SK-N-SH (cell line): Measurements from ENCODE around the gene YPEL1. TPM values are rescaled to one million over a fixed set of nuclear protein-coding genes. Genes with fewer than 3 reads are reported as not detected.

Source experiments
- CTCF ChIA-PET: fragments of 300-600, 350-600 bp; formaldehyde crosslinking; extraction: SDS; loops from one replicate; lab custom pipeline; 2021; lab: Yijun Ruan, JAX
- POLR2A ChIA-PET: fragments of 350-600 bp; sonication (Branson Sonifier 250); formaldehyde crosslinking; extraction: SDS; loops from one replicate; lab custom pipeline; 2020; ENCODE audit warnings: antibody characterized with exemption, inconsistent platforms; lab: Yijun Ruan, JAX
- DNase-seq: peaks from one replicate; pipeline ENCODE4 v3.0.0; 2012
- H2AFZ ChIP-seq: fragments of 200-600 bp; sonication (generic); 2 replicates; pipeline ENCODE4 v1.8.1; 2016; ENCODE audit warnings: antibody characterized with exemption, mild to moderate bottlenecking, low read depth
- H3F3A ChIP-seq: fragments of 200-600 bp; sonication (generic); replicated peaks from 2 replicates; pipeline ENCODE3; 2016; ENCODE audit warnings: antibody characterized with exemption, mild to moderate bottlenecking; ENCODE audit not compliant: insufficient read depth
- H3K27ac ChIP-seq, 2 experiments: fragments of 200-500 bp in 1 of 2; fragments of 200-600 bp in 1 of 2; sonication (Bioruptor generic) in 1 of 2; sonication (generic), shearing (Covaris generic) in 1 of 2; 2 replicates each; pipeline versions ENCODE4 v1.5.1 to v1.6.1; 2014 to 2016; ENCODE audit warnings: low read depth in 2 of 2, inconsistent platforms in 1 of 2, low read length in 1 of 2, mild to moderate bottlenecking in 1 of 2, mixed read lengths in 1 of 2
- H3K27me3 ChIP-seq: fragments of 200-600 bp; sonication (generic), shearing (Covaris generic); 2 replicates; pipeline ENCODE4 v1.6.1; 2016; ENCODE audit warnings: mixed run types; ENCODE audit not compliant: insufficient read depth
- H3K36me3 ChIP-seq, 2 experiments: fragments of 200-500 bp in 1 of 2; fragments of 200-600 bp in 1 of 2; sonication (Bioruptor generic) in 1 of 2; sonication (generic) in 1 of 2; replicated peaks in 1 of 2; 2 replicates each; pipeline versions ENCODE3 to v1.5.1; 2014 to 2016; ENCODE audit warnings: low read length in 1 of 2, mild to moderate bottlenecking in 1 of 2; ENCODE audit not compliant: insufficient read depth in 2 of 2, control insufficient read depth in 1 of 2
- H3K4me1 ChIP-seq, 2 experiments: fragments of 200-500 bp in 1 of 2; fragments of 200-600 bp in 1 of 2; sonication (Bioruptor generic) in 1 of 2; sonication (generic), shearing (Covaris generic) in 1 of 2; 2 replicates each; pipeline versions ENCODE4 v1.5.1 to v1.6.1; 2014 to 2016; ENCODE audit warnings: low read depth in 1 of 2, low read length in 1 of 2, mixed run types in 1 of 2; ENCODE audit not compliant: insufficient read depth in 2 of 2, control insufficient read depth in 1 of 2
- H3K4me2 ChIP-seq: fragments of 200-600 bp; sonication (generic), shearing (Covaris generic); 2 replicates; pipeline ENCODE4 v1.6.1; 2017; ENCODE audit warnings: mixed run types
- H3K4me3 ChIP-seq, 2 experiments: fragments of 200-500 bp in 1 of 2; fragments of 200-600 bp in 1 of 2; sonication (Bioruptor generic) in 1 of 2; sonication (generic), shearing (Covaris generic) in 1 of 2; 2 replicates each; pipeline versions ENCODE4 v1.5.1 to v1.8.1; 2014 to 2016; ENCODE audit warnings: low read depth in 2 of 2, inconsistent platforms in 1 of 2, low read length in 1 of 2, mild to moderate bottlenecking in 1 of 2, mixed read lengths in 1 of 2, moderate library complexity in 1 of 2
- H3K79me2 ChIP-seq: fragments of 200-600 bp; sonication (generic); 2 replicates; pipeline ENCODE4 v1.8.1; 2017; ENCODE audit warnings: mild to moderate bottlenecking; ENCODE audit not compliant: insufficient read depth
- H3K9ac ChIP-seq: fragments of 200-600 bp; sonication (generic); 2 replicates; pipeline ENCODE4 v1.6.1; 2017; ENCODE audit warnings: mixed run types
- H3K9me2 ChIP-seq: fragments of 200-600 bp; sonication (generic); 2 replicates; pipeline ENCODE4 v1.6.1; 2017; ENCODE audit warnings: mixed run types
- H3K9me3 ChIP-seq: fragments of 200-600 bp; sonication (generic); 2 replicates; pipeline ENCODE4 v1.6.1; 2017; ENCODE audit warnings: mixed run types, mild to moderate bottlenecking, moderate library complexity
- H4K20me1 ChIP-seq: fragments of 200-600 bp; sonication (generic); 2 replicates; pipeline ENCODE4 v1.6.1; 2017; ENCODE audit warnings: mild to moderate bottlenecking, mixed run types; ENCODE audit not compliant: insufficient read depth
- CHD2 ChIP-seq: fragments of 150-350 bp; IDR thresholded peaks from 2 replicates; pipeline ENCODE4 v1.6.1; 2018; ENCODE audit warnings: low read length; ENCODE audit not compliant: partially characterized antibody
- EP300 ChIP-seq, 2 experiments: IDR thresholded peaks; 2 replicates each; pipeline versions ENCODE4 v1.4.0 to v1.6.1; 2012; ENCODE audit warnings: borderline replicate concordance in 1 of 2, low read depth in 1 of 2, low read length in 1 of 2
- FOSL2 ChIP-seq: IDR thresholded peaks from 2 replicates; pipeline ENCODE4 v1.4.0; 2012; ENCODE audit warnings: low read depth, mild to moderate bottlenecking, moderate library complexity, borderline replicate concordance
- FOXM1 ChIP-seq: IDR thresholded peaks from 2 replicates; pipeline ENCODE4 v1.4.0; 2012; ENCODE audit warnings: low read depth, mild to moderate bottlenecking
- GABPA ChIP-seq: IDR thresholded peaks from 2 replicates; pipeline ENCODE4 v1.4.0; 2012; ENCODE audit warnings: low read depth, mild to moderate bottlenecking
- GATA2 ChIP-seq: sonication (generic); formaldehyde crosslinking; IDR thresholded peaks from 2 replicates; pipeline ENCODE4 v1.5.0; 2020; ENCODE audit warnings: mild to moderate bottlenecking, missing genetic modification reagents
- IRF3 ChIP-seq: fragments of 150-350 bp; IDR thresholded peaks from 2 replicates; pipeline ENCODE4 v1.6.1; 2016; ENCODE audit warnings: mild to moderate bottlenecking, low read depth, low read length
- JUND ChIP-seq: IDR thresholded peaks from 2 replicates; pipeline ENCODE4 v1.4.0; 2012
- MEF2A ChIP-seq: IDR thresholded peaks from 2 replicates; pipeline ENCODE4 v1.4.0; 2012; ENCODE audit warnings: low read depth, borderline replicate concordance
- MXI1 ChIP-seq: IDR thresholded peaks from 2 replicates; pipeline ENCODE4 v1.6.1; 2012; ENCODE audit warnings: mild to moderate bottlenecking, low read depth, low read length, improper control_type of control experiment
- RAD21 ChIP-seq: IDR thresholded peaks from 2 replicates; pipeline ENCODE4 v1.6.1; 2012; ENCODE audit warnings: mild to moderate bottlenecking, low read length
- RCOR1 ChIP-seq: fragments of 150-350 bp; IDR thresholded peaks from 2 replicates; pipeline ENCODE4 v1.6.1; 2017; ENCODE audit warnings: antibody characterized with exemption, low read length
- RFX5 ChIP-seq: IDR thresholded peaks from 2 replicates; pipeline ENCODE4 v1.6.1; 2012; ENCODE audit warnings: mild to moderate bottlenecking, improper control_type of control experiment, low read length
- RXRA ChIP-seq: IDR thresholded peaks from 2 replicates; pipeline ENCODE4 v1.4.0; 2012; ENCODE audit warnings: low read depth, mild to moderate bottlenecking, borderline replicate concordance
- SIN3A ChIP-seq: IDR thresholded peaks from 2 replicates; pipeline ENCODE4 v1.6.1; 2012; ENCODE audit warnings: low read depth, mild to moderate bottlenecking, low read length, moderate library complexity, borderline replicate concordance
- SMC3 ChIP-seq: IDR thresholded peaks from 2 replicates; pipeline ENCODE4 v1.6.1; 2012; ENCODE audit warnings: low read depth, low read length, improper control_type of control experiment
- TEAD4 ChIP-seq: IDR thresholded peaks from 2 replicates; pipeline ENCODE4 v1.4.0; 2012; ENCODE audit warnings: mild to moderate bottlenecking, borderline replicate concordance; ENCODE audit not compliant: insufficient read depth
- USF2 ChIP-seq: fragments of 150-350 bp; IDR thresholded peaks from 2 replicates; pipeline ENCODE4 v1.6.1; 2017; ENCODE audit warnings: antibody characterized with exemption, low read length, low read depth, borderline replicate concordance
- YY1 ChIP-seq: IDR thresholded peaks from 2 replicates; pipeline ENCODE4 v1.4.0; 2012; ENCODE audit warnings: low read depth, mild to moderate bottlenecking
- ZBTB33 ChIP-seq: IDR thresholded peaks from 2 replicates; pipeline ENCODE4 v1.4.0; 2012; ENCODE audit warnings: low read depth, borderline replicate concordance
- WGBS: methylation state at CpG from one replicate; pipeline ENCODE4 v1.1.6; 2017; ENCODE audit warnings: low lambda C conversion rate; 5-methylcytosine and 5-hydroxymethylcytosine counted together
- polyA plus RNA-seq, 3 experiments: library from polyadenylated mRNA; depleted of rRNA; stranded (reverse); fragments of >200 nt; gene quantifications; 2 replicates each; pipeline ENCODE4 v1.2.3, GENCODE V29; 2012

YPEL1 gene
- polyA plus RNA-seq, 1 of the 3 experiments (the other 2 are of a cell fraction), result 2.4 TPM

- no peaks in the 10 kb centered on the region for H3K79me2 ChIP-seq
- no peak for TF ChIP-seq IRF3
- no peak for TF ChIP-seq GATA2 (CRISPR knock-in tag)
- no peak for TF ChIP-seq TEAD4
- TF ChIP-seq FOXM1, result no peak
- no peak for TF ChIP-seq MEF2A
- no peak for TF ChIP-seq RCOR1
- TF ChIP-seq FOSL2, result no peak
- no peak for TF ChIP-seq SIN3A
- TF ChIP-seq RXRA, result no peak
- TF ChIP-seq USF2, result no peak
- TF ChIP-seq RAD21, result no peak
- TF ChIP-seq MXI1, result no peak
- TF ChIP-seq YY1, result no peak
- TF ChIP-seq RFX5, result no peak
- no peak for TF ChIP-seq EP300 (IDR thresholded peaks at IDR 0.05; ENCODE audit: borderline replicate concordance in 1 of 2, low read depth in 1 of 2, low read length in 1 of 2)
- no peak for TF ChIP-seq ZBTB33
- TF ChIP-seq SMC3, result no peak
- no peak for TF ChIP-seq GABPA
- no peak for TF ChIP-seq CHD2
- no peak for TF ChIP-seq JUND
- no peak overlapping the region for H3K4me3 ChIP-seq
- H3F3A ChIP-seq, result no peaks in the 10 kb centered on the region
- no peak overlapping the region for H3K9ac ChIP-seq
- H3K4me2 ChIP-seq, result no peak overlapping the region
- H3K36me3 ChIP-seq, result no peaks in the 10 kb centered on the region
- WGBS, result 80% methylated on average over 6 of the region's 6 CpGs
- H2AFZ ChIP-seq, result no peak overlapping the region
- H3K27me3 ChIP-seq, result no peaks in the 10 kb centered on the region
- ChIA-PET CTCF (no interaction called here), POLR2A (no interaction called here)
- no peaks in the 10 kb centered on the region for H3K9me2 ChIP-seq
- H3K9me3 ChIP-seq, result no peaks in the 10 kb centered on the region
- H3K27ac ChIP-seq, result no peak overlapping the region
- no peak for DNase-seq
- no peaks in the 10 kb centered on the region for H4K20me1 ChIP-seq
- H3K4me1 ChIP-seq, result no peaks in the 10 kb centered on the region
These were observed 6.2 kb upstream of the YPEL1 start for GRCh38 chr22:21741790-21742189.
